Activated CD8-positive, alpha-beta T cell treated with anti-CD3 and anti-CD28 coated beads for 36 hours (primary cell): ENCODE results near the gene PPP2R2B. TPM values are rescaled to one million over a fixed set of nuclear protein-coding genes. Genes with fewer than 3 reads are reported as not detected.

ENCODE experiments used
- ATAC-seq: fragments of 200-7000 bp; cut with Tn5 transposase; one replicate; pipeline ENCODE4 v1.10.0; 2021; ENCODE audit warnings: mild to moderate bottlenecking, moderate library complexity
- CTCF ChIA-PET: fragments of 350-600 bp; sonication (Branson Sonifier 250); formaldehyde crosslinking; loops from one replicate; lab custom pipeline; 2021; ENCODE audit warnings: antibody characterized with exemption; lab: Charles Lee
- POLR2A ChIA-PET: fragments of 350-600 bp; sonication (Branson Sonifier 250); formaldehyde crosslinking; loops from one replicate; lab custom pipeline; 2021; ENCODE audit warnings: antibody characterized with exemption; lab: Charles Lee
- DNase-seq: peaks from one replicate; pipeline ENCODE4 v3.0.0-alpha.2; 2020
- H3K27ac Mint-ChIP-seq: one replicate; pipeline ENCODE4 v1.8.0; 2021; ENCODE audit warnings: mild to moderate bottlenecking, mixed read lengths
- H3K27me3 Mint-ChIP-seq: one replicate; pipeline ENCODE4 v1.8.0; 2021; ENCODE audit warnings: mixed read lengths
- H3K36me3 Mint-ChIP-seq: one replicate; pipeline ENCODE4 v1.8.0; 2021; ENCODE audit warnings: low read depth, mixed read lengths
- H3K4me1 Mint-ChIP-seq: one replicate; pipeline ENCODE4 v1.8.0; 2021; ENCODE audit warnings: low read depth, mixed read lengths
- H3K4me3 Mint-ChIP-seq: one replicate; pipeline ENCODE4 v1.8.0; 2021; ENCODE audit warnings: mild to moderate bottlenecking, moderate library complexity, mixed read lengths
- H3K9me3 Mint-ChIP-seq: one replicate; pipeline ENCODE4 v1.8.0; 2021; ENCODE audit warnings: mixed read lengths
- CTCF ChIP-seq: fragments of 200-600 bp; IDR thresholded peaks from one replicate; pipeline ENCODE4 v1.8.0; 2022; ENCODE audit warnings: antibody characterized with exemption, mild to moderate bottlenecking
- intact Hi-C: fragments of 100-400 bp; cut with micrococcal nuclease; formaldehyde crosslinking; loops from one replicate; pipeline ENCODE4 v1.10.0; 2022
- total RNA-seq, 2 experiments: library from RNA; stranded (reverse); gene quantifications; one replicate each; pipeline ENCODE4 v1.2.3, GENCODE V29; 2021

The PPP2R2B gene
- total RNA-seq, 2 experiments from 2014 or later = 0.56 to 0.65 TPM

GRCh38 chr5:146770546-146770945, 108.0 kb downstream of the PPP2R2B start:
- CTCF ChIA-PET = interaction anchor here (0.6 to 0.9 kb wide), 3 partner anchors 88 to 212 kb away, joined by 3 read pairs; no protein-coding TSS in a partner anchor
- H3K36me3 Mint-ChIP-seq = no peaks in the 10 kb centered on the region
- no peak for DNase-seq
- peaks cover 2% of the 10 kb centered on the region for H3K9me3 Mint-ChIP-seq
- POLR2A ChIA-PET = interaction anchor here (0.6 kb wide), 1 partner anchor 48 kb away, joined by 3 read pairs; no protein-coding TSS in a partner anchor
- H3K27ac Mint-ChIP-seq = no peak overlapping the region
- no peak for TF ChIP-seq CTCF
- intact Hi-C loops = no loop called here
- peaks cover 2% of the 10 kb centered on the region for H3K4me1 Mint-ChIP-seq
- H3K27me3 Mint-ChIP-seq = no peaks in the 10 kb centered on the region
- no peak overlapping the region for H3K4me3 Mint-ChIP-seq
- no peak for ATAC-seq

GRCh38 chr5:146767534-146767933, 111.0 kb downstream of the PPP2R2B start:
- ATAC-seq = no peak
- ChIA-PET CTCF (no interaction called here), POLR2A (interaction anchor here (0.8 kb wide), 1 partner anchor 11 kb away, joined by 3 read pairs; no protein-coding TSS in a partner anchor)
- Mint-ChIP-seq H3K4me3 (no peak overlapping the region), H3K27ac (no peak overlapping the region), H3K27me3 (no peaks in the 10 kb centered on the region), H3K4me1 (peaks cover 10% of the 10 kb centered on the region), H3K36me3 (no peaks in the 10 kb centered on the region), H3K9me3 (no peaks in the 10 kb centered on the region)
- no peak for DNase-seq
- intact Hi-C loops = no loop called here
- no peak for TF ChIP-seq CTCF

- no peak for TF ChIP-seq CTCF
- intact Hi-C loops = no loop called here
- DNase-seq = no peak
- H3K27me3 Mint-ChIP-seq = no peaks in the 10 kb centered on the region
- H3K36me3 Mint-ChIP-seq = no peaks in the 10 kb centered on the region
- ChIA-PET CTCF (interaction anchor here (1.1 kb wide), 1 partner anchor 200 kb away, joined by 3 read pairs; no protein-coding TSS in a partner anchor), POLR2A (no interaction called here)
- no peak overlapping the region for H3K27ac Mint-ChIP-seq
- H3K9me3 Mint-ChIP-seq = no peaks in the 10 kb centered on the region
- no peak overlapping the region for H3K4me3 Mint-ChIP-seq
- ATAC-seq = no peak
- peaks cover 10% of the 10 kb centered on the region for H3K4me1 Mint-ChIP-seq
Measured at GRCh38 chr5:146766013-146766412, 112.5 kb downstream of the PPP2R2B start.

- peak overlapping the region; percentile 6 for H3K27ac Mint-ChIP-seq
- DNase-seq (peak; percentile 7), ATAC-seq (peak; percentile 80)
- no peaks in the 10 kb centered on the region for H3K36me3 Mint-ChIP-seq
- peaks cover 10% of the 10 kb centered on the region for H3K4me1 Mint-ChIP-seq
- intact Hi-C loops = no loop called here
- H3K9me3 Mint-ChIP-seq = no peaks in the 10 kb centered on the region
- POLR2A ChIA-PET = no interaction called here
- H3K27me3 Mint-ChIP-seq = no peaks in the 10 kb centered on the region
- CTCF ChIA-PET = interaction anchor here (1.1 kb wide), 1 partner anchor 201 kb away, joined by 3 read pairs; no protein-coding TSS in a partner anchor
- no peak for TF ChIP-seq CTCF
- H3K4me3 Mint-ChIP-seq = no peak overlapping the region
Measured at GRCh38 chr5:146765089-146765832, 113.3 kb downstream of the PPP2R2B start.

GRCh38 chr5:146762830-146763229, 115.7 kb downstream of the PPP2R2B start:
- Mint-ChIP-seq H3K4me3 (no peak overlapping the region), H3K4me1 (peaks cover 17% of the 10 kb centered on the region), H3K27me3 (no peaks in the 10 kb centered on the region), H3K36me3 (no peaks in the 10 kb centered on the region), H3K27ac (no peak overlapping the region), H3K9me3 (no peaks in the 10 kb centered on the region)
- TF ChIP-seq CTCF = no peak
- no peak for DNase-seq
- POLR2A ChIA-PET = no interaction called here
- intact Hi-C loops = no loop called here
- CTCF ChIA-PET = no interaction called here
- no peak for ATAC-seq
